Measurements from ENCODE around the gene MMD2.

MMD2 gene

DNA sequence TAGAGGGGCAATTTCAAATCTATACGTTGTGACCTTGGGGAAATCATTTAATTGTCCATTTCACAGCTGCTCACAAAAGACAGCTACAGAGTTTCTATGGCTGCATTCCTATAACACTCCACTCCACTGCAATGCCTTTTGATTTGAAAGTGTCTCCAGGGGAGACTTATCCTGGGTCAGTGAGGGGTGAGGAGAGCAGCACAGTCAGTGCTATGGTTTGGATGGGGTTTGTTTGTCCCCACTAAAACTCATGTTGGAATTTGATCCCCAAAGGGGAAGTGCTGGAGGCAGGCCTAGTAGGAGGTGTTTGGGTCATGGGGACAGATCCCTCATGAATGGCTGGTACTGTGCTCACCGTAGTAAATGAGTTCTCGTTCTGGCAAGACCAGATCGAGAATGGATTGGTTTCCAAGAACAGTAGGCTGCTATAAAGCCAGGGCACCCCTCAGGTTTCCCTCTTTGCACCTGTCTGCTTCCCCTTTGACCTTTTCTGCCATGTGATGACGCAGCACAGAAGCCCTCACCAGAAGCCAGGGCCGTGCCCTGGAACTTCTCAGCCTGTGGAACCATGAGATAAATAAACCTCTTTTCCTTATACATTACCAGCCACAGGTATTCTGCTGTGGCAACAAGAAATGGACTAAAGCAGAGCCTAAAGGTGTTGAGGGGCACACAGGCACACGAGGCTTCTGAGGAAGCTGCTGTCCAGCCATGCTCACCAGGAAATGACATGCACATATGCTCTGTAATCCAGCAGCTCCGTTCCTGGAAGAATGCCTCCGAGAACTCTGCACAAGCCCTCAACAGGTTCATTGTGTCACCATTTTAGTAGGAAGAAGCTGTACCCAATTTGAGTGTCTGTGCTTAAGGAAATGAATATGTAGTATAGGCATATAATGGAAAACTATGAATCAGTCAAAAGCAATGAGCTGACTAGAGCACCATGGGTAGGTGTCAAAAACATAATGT, 92.2 kb downstream of the MMD2 start:
- DNase-seq = no peak

DNA sequence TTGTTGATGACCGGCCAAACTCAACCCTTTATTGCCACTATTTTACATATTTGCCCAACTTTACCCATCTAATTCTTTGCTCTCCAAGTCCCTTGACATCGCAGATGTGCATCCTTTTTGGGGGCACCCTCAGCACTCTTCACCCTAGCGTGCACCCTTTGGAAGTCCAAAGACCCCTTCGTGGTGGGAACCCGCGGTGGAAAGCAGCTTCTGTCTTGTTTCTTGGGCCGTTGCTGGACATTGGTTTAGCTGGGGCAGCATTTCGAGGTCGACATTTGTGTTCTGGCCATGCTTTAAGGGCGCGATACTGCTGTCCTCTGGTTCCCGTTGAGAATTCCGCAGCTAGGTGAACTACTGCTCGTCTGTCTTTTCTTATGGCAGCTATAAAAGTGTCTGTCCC, 96.8 kb downstream of the MMD2 start:
- DNase-seq = no peak

DNA sequence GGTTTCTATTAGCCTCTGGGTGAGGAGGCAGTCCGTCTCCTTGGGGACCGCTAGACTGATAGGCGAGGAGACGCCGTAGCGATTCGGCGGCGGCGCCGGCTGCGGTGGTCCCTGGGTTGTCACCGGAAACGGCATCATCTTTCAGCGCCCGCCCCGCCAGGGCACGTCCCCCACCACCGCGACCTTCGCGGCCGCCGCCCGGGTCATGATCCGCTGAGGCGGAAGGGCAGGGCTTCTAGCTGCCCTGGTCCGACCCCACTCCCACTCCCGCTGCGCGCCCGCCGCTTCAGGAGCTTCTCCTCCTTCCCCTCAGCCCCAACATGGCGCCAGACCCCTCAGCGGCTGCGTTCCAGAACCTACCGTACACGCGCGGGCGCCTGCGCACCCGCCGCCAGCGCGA, 97.3 kb downstream of the MMD2 start, which contains the start of gene PAPOLB:
Gene PAPOLB, minus strand, starts transcription at position 358 of the 400 bp plus-strand sequence. Its CDS starts 220 bp downstream, at position 138.
- no peak for DNase-seq

GRCh38 chr7:4861227-4861626, 97.8 kb downstream of the MMD2 start:
- DNase-seq = no peak

DNA sequence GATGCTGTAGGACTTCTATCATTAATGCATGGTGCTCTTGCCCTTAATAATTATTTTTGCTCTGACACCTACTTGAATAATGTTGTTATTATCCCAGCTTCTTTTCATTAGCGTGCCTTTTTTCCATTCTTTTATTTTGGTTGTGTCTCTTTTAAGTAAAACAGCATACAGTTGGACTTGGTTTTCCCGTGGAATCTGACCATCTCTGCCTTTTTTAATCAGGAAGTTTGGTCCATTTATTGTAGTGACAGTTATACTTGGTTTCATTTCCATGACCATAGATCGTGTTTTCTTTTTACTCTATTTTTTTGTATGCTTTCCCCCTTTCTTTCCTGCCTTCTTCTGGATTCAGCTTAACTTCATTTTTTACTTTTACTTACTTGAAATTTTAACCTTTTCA, 101.8 kb downstream of the MMD2 start:
- DNase-seq = no peak

DNA sequence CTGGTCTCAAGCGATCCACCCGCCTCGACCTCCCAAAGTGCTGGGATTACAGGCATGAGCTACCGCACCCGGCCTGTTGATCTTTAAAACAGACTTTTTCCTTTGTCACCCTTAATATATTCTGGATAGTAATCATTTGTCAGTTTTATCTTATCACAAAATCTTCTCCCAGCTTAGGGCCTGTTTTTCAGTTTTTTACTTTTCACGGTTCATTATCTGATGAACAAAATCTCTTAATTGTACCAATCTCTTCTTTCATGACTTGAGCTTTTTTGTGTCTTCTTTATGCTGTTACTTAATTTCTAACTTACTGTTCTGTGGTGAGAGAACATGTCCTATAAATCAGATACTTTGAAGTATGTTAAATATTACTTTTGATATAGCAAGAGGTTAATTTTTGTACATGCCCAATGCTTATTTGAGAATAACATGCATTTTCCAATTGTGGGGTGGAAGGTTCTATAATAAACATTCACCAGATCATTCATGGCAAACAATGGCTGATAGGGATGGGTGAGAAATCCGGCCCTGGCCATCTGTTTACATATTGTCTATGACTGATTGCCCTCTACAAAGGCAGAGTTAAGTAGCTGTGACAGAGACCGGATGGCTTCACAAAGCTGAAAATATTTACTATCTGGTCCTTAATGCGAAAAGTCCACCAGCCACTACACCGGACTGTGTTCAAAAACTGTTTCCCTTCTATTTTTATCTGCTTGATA, 102.5 kb downstream of the MMD2 start:
- no peak for DNase-seq
